K562 (cell line): Measurements from ENCODE around the gene SSU72. TPM values are rescaled to one million over a fixed set of nuclear protein-coding genes. Genes with fewer than 3 reads are reported as not detected.

Experiments
- BRD9 ChIP-seq: fragments of 450-650 bp; IDR thresholded peaks from 2 replicates; pipeline ENCODE4 v1.6.1; 2018; ENCODE audit warnings: low read depth; ENCODE audit not compliant: partially characterized antibody
- CBX1 ChIP-seq: sonication (generic); IDR thresholded peaks from 2 replicates; pipeline ENCODE4 v1.6.1; 2016; ENCODE audit warnings: antibody characterized with exemption, low read depth, mild to moderate bottlenecking
- GABPB1 ChIP-seq: sonication (generic); formaldehyde crosslinking; IDR thresholded peaks from 2 replicates; pipeline ENCODE4 v1.8.0; 2022; ENCODE audit warnings: mild to moderate bottlenecking, missing genetic modification reagents
- GTF2E2 ChIP-seq: fragments of 200-800 bp; sonication (Bioruptor generic); IDR thresholded peaks from 2 replicates; pipeline ENCODE4 v1.6.1; 2016; ENCODE audit warnings: missing genetic modification characterization, missing compliant biosample characterization
- HEY1 ChIP-seq: fragments of 250-450 bp; sonication (Bioruptor Pico); IDR thresholded peaks from 2 replicates; pipeline ENCODE4 v1.5.0; 2020; ENCODE audit warnings: mild to moderate bottlenecking, moderate library complexity, borderline replicate concordance
- KHSRP ChIP-seq: fragments of 450-650 bp; IDR thresholded peaks from 2 replicates; pipeline ENCODE4 v1.6.1; 2017
- MAFK ChIP-seq: IDR thresholded peaks from 2 replicates; pipeline ENCODE4 v1.6.1; 2011; ENCODE audit warnings: low read length, improper control_type of control experiment
- NCOA6 ChIP-seq: fragments of 450-650 bp; IDR thresholded peaks from 2 replicates; pipeline ENCODE4 v1.6.1; 2017; ENCODE audit warnings: mild to moderate bottlenecking
- NELFE ChIP-seq: IDR thresholded peaks from 2 replicates; pipeline ENCODE4 v1.6.1; 2011; ENCODE audit warnings: mild to moderate bottlenecking; ENCODE audit not compliant: insufficient read depth, insufficient read length
- SLC30A9 ChIP-seq: fragments of 250-450 bp; sonication (Bioruptor Pico); IDR thresholded peaks from 2 replicates; pipeline ENCODE4 v1.8.0; 2022; ENCODE audit warnings: mild to moderate bottlenecking, moderate library complexity
- TAF7 ChIP-seq: fragments of 450-650 bp; IDR thresholded peaks from 2 replicates; pipeline ENCODE4 v1.6.1; 2016; ENCODE audit warnings: missing genetic modification characterization, missing compliant biosample characterization
- TBL1XR1 ChIP-seq, 2 experiments: IDR thresholded peaks; 2 replicates each; pipeline ENCODE4 v1.6.1; 2012; ENCODE audit warnings: improper control_type of control experiment in 2 of 2, low read length in 2 of 2, mild to moderate bottlenecking in 1 of 2
- TRIM25 ChIP-seq: fragments of 450-650 bp; IDR thresholded peaks from 2 replicates; pipeline ENCODE4 v1.7.0; 2016; ENCODE audit warnings: borderline replicate concordance
- XRCC4 ChIP-seq: IDR thresholded peaks from one replicate; pipeline ENCODE4 v1.6.1; 2011; ENCODE audit not compliant: insufficient read depth, insufficient read length; ENCODE audit errors: extremely low read depth
- ZBTB17 ChIP-seq: fragments of 450-650 bp; formaldehyde crosslinking; IDR thresholded peaks from 2 replicates; pipeline ENCODE4 v1.4.0; 2020; ENCODE audit warnings: mild to moderate bottlenecking
- ZNF124 ChIP-seq: sonication (generic); formaldehyde crosslinking; IDR thresholded peaks from 2 replicates; pipeline ENCODE4 v1.8.1; 2022; ENCODE audit warnings: missing genetic modification reagents
- polyA plus RNA-seq, 8 experiments: library from polyadenylated mRNA; depleted of rRNA in 4 of 8; stranded (reverse) in 5 of 8; unstranded in 3 of 8; fragments of >200 nt; fragmentation: Nextera tagmentation in 2 of 8; fragmentation: Illumina TruSeq in 1 of 8; extraction: Ambion mirVana in 2 of 8; extraction: Trizol in 1 of 8; gene quantifications; 2 replicates each; pipeline versions ENCODE4 v1.2.1 to v1.2.3, GENCODE V29; 2011 to 2014; ENCODE audit warnings: inconsistent platforms in 1 of 8, missing spikeins in 1 of 8
- total RNA-seq, 7 experiments: library from RNA; depleted of rRNA in 6 of 7; stranded (reverse); fragments of >200 nt in 6 of 7; fragmentation: Illumina TruSeq in 2 of 7; extraction: Trizol in 2 of 7; gene quantifications; 2 replicates each; pipeline versions ENCODE4 v1.2.1 to v1.2.3, GENCODE V29; 2011 to 2021; ENCODE audit warnings: low replicate concordance in 1 of 7
- TF ChIP-seq, protein P1 (sequence below): fragments of 200-800 bp; sonication (Bioruptor generic); IDR thresholded peaks from 2 replicates; pipeline ENCODE4 v1.6.1; 2017; ENCODE audit warnings: missing genetic modification characterization, missing compliant biosample characterization
- TF ChIP-seq, protein P2 (sequence below): fragments of 450-650 bp; conservative IDR thresholded peaks from 2 replicates; pipeline ENCODE4 v1.6.1; 2016; ENCODE audit warnings: missing genetic modification characterization, low read depth, mild to moderate bottlenecking, missing compliant biosample characterization, moderate library complexity
- TF ChIP-seq, protein P3 (sequence below), 2 experiments: fragments of 450-650 bp in 1 of 2; IDR thresholded peaks; 2 replicates each; pipeline ENCODE4 v1.6.1; 2011 to 2017; ENCODE audit warnings: low read depth in 2 of 2, antibody characterized with exemption in 1 of 2, borderline replicate concordance in 1 of 2, low read length in 1 of 2, mild to moderate bottlenecking in 1 of 2, mixed read lengths in 1 of 2; ENCODE audit not compliant: control insufficient read depth in 1 of 2
- TF ChIP-seq, protein P4 (sequence below): fragments of 250-450 bp; sonication (Bioruptor Pico); IDR thresholded peaks from 2 replicates; pipeline ENCODE4 v1.5.0; 2021

Gene SSU72
- total and polyA plus RNA-seq, 9 of the 15 experiments (the other 6 are each of a cell fraction or from before 2014, with no cell fraction given) = 70.8 to 201 (median 94.6) TPM

- TF ChIP-seq HEY1 (CRISPR knock-in tag) (no peak), TAF7 (tag) (peak; percentile 58), MAFK (no peak; the same call in 1 of the 2 replicates), GTF2E2 (peak; percentile 75; the same call in 1 of the 2 replicates), XRCC4 (no peak), ZBTB17 (CRISPR knock-in tag) (peak; percentile 96), GABPB1 (peak; percentile 91), BRD9 (no peak), NCOA6 (no peak), NELFE (no peak), SLC30A9 (CRISPR knock-in tag) (0 out of 2 replicates have a peak, but pooled peaks have one; percentile 10), KHSRP (peak; percentile 89), TRIM25 (no peak), ZNF124 (CRISPR knock-in tag) (no peak), TBL1XR1 (IDR thresholded peaks at IDR 0.05; ENCODE audit: low read length in 2 of 2) (peak in 1 of 2 experiments; percentile 83; a peak in 2 of 4 replicates), CBX1 (peak; percentile 79; the same call in 1 of the 2 replicates)
- TF ChIP-seq, protein P1, sequence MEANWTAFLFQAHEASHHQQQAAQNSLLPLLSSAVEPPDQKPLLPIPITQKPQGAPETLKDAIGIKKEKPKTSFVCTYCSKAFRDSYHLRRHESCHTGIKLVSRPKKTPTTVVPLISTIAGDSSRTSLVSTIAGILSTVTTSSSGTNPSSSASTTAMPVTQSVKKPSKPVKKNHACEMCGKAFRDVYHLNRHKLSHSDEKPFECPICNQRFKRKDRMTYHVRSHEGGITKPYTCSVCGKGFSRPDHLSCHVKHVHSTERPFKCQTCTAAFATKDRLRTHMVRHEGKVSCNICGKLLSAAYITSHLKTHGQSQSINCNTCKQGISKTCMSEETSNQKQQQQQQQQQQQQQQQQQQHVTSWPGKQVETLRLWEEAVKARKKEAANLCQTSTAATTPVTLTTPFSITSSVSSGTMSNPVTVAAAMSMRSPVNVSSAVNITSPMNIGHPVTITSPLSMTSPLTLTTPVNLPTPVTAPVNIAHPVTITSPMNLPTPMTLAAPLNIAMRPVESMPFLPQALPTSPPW (CRISPR knock-in tag) = peak; percentile 73
- TF ChIP-seq, protein P2, sequence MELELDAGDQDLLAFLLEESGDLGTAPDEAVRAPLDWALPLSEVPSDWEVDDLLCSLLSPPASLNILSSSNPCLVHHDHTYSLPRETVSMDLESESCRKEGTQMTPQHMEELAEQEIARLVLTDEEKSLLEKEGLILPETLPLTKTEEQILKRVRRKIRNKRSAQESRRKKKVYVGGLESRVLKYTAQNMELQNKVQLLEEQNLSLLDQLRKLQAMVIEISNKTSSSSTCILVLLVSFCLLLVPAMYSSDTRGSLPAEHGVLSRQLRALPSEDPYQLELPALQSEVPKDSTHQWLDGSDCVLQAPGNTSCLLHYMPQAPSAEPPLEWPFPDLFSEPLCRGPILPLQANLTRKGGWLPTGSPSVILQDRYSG (tag) = no peak
- TF ChIP-seq, protein P3, sequence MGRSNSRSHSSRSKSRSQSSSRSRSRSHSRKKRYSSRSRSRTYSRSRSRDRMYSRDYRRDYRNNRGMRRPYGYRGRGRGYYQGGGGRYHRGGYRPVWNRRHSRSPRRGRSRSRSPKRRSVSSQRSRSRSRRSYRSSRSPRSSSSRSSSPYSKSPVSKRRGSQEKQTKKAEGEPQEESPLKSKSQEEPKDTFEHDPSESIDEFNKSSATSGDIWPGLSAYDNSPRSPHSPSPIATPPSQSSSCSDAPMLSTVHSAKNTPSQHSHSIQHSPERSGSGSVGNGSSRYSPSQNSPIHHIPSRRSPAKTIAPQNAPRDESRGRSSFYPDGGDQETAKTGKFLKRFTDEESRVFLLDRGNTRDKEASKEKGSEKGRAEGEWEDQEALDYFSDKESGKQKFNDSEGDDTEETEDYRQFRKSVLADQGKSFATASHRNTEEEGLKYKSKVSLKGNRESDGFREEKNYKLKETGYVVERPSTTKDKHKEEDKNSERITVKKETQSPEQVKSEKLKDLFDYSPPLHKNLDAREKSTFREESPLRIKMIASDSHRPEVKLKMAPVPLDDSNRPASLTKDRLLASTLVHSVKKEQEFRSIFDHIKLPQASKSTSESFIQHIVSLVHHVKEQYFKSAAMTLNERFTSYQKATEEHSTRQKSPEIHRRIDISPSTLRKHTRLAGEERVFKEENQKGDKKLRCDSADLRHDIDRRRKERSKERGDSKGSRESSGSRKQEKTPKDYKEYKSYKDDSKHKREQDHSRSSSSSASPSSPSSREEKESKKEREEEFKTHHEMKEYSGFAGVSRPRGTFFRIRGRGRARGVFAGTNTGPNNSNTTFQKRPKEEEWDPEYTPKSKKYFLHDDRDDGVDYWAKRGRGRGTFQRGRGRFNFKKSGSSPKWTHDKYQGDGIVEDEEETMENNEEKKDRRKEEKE (IDR thresholded peaks at IDR 0.05; ENCODE audit: borderline replicate concordance in 1 of 2, control insufficient read depth in 1 of 2, low read depth in 2 of 2, low read length in 1 of 2) = no peak
- TF ChIP-seq, protein P4, sequence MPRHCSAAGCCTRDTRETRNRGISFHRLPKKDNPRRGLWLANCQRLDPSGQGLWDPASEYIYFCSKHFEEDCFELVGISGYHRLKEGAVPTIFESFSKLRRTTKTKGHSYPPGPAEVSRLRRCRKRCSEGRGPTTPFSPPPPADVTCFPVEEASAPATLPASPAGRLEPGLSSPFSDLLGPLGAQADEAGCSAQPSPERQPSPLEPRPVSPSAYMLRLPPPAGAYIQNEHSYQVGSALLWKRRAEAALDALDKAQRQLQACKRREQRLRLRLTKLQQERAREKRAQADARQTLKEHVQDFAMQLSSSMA (CRISPR knock-in tag) = no peak
Observed at GRCh38 chr1:1511533-1512285, 63.0 kb downstream of the SSU72 start, which contains the start of gene ATAD3A (continued).
